Activated T-cell treated with anti-CD3 and anti-CD28 coated beads, Interleukin-2, amount 50 U/mL, for 24 hours (primary cell): ENCODE data around the gene NPR2.

Experiments
- DNase-seq: peaks from one replicate; pipeline ENCODE4 v3.0.0-alpha.2; 2020
- H3K27ac Mint-ChIP-seq: 2 replicates; pipeline ENCODE4 v1.8.0; 2020; ENCODE audit warnings: mild to moderate bottlenecking, mixed read lengths
- H3K27me3 Mint-ChIP-seq: 2 replicates; pipeline ENCODE4 v1.8.0; 2020; ENCODE audit warnings: mixed read lengths
- H3K36me3 Mint-ChIP-seq: 2 replicates; pipeline ENCODE4 v1.8.0; 2020; ENCODE audit warnings: low read depth, mixed read lengths
- H3K4me1 Mint-ChIP-seq: 2 replicates; pipeline ENCODE4 v1.8.0; 2020; ENCODE audit warnings: low read depth, mixed read lengths
- H3K4me3 Mint-ChIP-seq: 2 replicates; pipeline ENCODE4 v1.8.0; 2020; ENCODE audit warnings: mild to moderate bottlenecking, moderate library complexity, mixed read lengths
- H3K9me3 Mint-ChIP-seq: 2 replicates; pipeline ENCODE4 v1.8.0; 2020; ENCODE audit warnings: mixed read lengths

Gene NPR2

DNA sequence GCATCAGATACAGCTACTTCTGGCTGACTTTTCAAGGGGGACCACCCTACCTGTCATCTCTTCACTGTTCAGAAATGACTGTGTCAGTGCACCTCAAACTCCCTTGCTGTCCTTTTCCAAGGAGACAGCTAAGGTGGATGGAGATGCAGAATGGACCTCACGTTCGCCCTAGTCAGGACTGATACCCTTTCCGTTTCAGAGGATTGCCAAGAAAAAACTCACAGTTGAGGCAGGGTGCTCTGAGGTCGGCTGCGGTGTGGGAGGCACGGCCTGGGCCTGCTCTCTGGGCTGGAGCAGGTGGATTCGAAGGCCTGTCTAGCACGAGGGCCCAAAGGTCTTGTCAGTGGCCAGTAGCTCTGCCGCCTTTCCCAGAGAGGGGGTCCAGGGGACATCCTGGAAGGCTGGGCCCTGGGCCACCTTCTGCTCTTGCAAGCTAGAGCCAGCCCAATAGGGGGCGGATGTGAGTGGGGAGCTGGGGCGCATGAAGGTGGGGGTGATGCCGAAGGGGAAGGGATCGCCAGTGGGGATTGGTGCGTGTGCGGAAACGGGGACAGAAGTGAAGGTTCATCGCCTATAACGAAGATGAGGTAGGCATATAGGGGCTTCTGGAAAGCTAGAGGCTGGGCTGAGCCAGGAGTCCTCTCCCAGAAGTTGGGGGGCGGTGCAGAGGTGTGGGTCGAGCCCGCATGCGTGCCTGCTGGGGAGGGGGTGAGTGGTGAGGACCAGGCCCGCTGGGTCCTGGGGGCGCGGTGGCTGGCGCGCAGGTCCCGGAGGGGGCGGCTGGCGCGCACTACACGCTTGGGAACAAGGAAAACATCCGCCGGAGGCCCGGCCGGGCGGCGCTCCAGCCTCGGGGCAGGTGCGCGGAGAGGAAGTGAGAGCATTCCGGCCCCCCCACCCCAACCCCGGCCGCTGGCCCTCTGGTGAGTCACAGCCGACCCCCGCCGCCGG is 34.8 kb upstream of the NPR2 start:
- peak; percentile 86 for DNase-seq
- Mint-ChIP-seq H3K36me3 (peaks cover 59% of the 10 kb centered on the region), H3K4me3 (peak overlapping the region; percentile 97), H3K9me3 (no peaks in the 10 kb centered on the region), H3K27ac (peak overlapping the region; percentile 96), H3K27me3 (no peaks in the 10 kb centered on the region), H3K4me1 (peaks cover 40% of the 10 kb centered on the region)

DNA sequence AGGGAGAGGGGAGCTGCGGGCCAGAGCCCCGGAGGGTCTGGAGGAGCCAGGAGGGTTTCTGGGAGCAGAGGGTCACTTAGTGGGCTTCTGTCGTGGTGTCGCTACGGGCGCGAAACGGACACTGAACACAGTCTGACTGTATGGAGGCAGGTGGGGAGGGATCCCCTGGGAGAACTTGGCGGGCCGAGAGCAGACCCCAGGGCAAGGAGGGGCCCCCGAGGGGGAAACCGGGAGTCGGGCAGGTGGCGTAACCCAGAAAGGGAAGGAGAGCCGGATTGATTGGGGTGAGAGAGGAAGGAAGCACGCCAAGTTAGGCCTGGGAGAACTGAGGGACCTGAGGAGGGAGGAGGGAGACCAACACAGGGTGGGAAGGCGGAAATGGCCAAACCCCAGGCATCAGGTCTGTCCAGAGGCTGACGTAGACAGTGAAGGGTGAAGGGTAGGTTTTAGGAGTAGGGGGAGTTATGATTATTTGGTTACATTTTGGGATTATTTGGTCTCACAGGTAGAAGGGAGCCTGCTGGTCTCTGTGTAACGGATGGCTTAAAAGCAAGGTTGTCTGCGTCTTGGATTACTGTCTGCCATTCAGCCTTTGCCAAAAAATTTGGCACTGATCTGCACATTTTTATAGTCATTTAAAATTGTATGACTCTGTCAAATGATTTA is 34.0 kb upstream of the NPR2 start:
- peaks cover 54% of the 10 kb centered on the region for H3K36me3 Mint-ChIP-seq
- peaks cover 46% of the 10 kb centered on the region for H3K4me1 Mint-ChIP-seq
- peak overlapping the region; percentile 97 for H3K4me3 Mint-ChIP-seq
- peak; percentile 72 for DNase-seq
- H3K9me3 Mint-ChIP-seq, result no peaks in the 10 kb centered on the region
- peak overlapping the region; percentile 96 for H3K27ac Mint-ChIP-seq
- H3K27me3 Mint-ChIP-seq, result no peaks in the 10 kb centered on the region

DNA sequence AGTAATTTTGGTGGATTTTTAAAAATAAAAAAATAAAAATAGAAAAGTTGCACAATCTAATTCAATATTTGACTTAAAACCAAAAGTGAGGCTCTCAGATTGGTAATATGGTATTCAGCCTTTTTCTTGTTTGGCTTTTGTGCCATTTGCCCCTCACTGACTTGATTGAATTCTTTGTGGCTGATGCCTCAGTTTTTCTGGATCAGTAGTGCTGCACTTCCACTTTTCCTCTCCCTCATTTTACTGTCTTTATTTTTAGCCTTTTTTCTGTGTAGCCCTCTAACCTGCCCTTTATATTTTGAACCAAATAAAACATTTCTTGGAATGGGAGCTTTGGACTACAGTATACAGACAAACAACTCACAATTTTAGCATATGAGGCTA is 33.5 kb upstream of the NPR2 start:
- Mint-ChIP-seq H3K4me1 (peaks cover 47% of the 10 kb centered on the region), H3K4me3 (peak overlapping the region; percentile 97), H3K27me3 (no peaks in the 10 kb centered on the region), H3K27ac (peak overlapping the region; percentile 58), H3K9me3 (no peaks in the 10 kb centered on the region), H3K36me3 (peaks cover 49% of the 10 kb centered on the region)
- DNase-seq, result no peak

DNA sequence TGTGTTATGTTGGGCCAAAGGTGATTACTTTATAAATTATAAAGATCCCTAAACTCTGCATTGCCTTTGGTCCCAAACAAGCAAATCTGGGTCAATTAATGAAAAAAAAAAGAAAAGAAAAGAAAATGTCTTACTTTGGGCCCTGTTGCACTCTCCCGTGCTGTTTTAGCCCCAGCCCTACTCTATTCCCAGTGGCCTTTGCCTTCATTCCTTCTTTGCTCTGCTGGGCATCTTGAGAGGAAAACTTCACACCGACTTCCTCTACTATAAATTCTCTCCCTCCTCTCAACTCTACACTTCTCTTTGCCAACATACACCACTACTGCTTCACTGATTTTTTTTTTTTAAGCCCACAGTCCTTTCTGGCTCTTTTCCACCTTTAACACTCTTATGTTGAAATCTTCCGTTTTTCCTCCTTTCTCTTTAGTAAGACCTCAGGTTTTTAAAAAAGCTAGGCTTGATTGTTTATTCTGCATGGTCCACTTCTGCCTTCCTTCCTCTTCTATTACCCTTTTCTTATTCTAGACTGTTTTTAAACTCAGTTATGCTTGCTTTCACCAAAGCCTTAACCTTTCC is 32.8 kb upstream of the NPR2 start:
- no peak for DNase-seq
- H3K27me3 Mint-ChIP-seq, result no peaks in the 10 kb centered on the region
- peaks cover 44% of the 10 kb centered on the region for H3K36me3 Mint-ChIP-seq
- no peak overlapping the region for H3K27ac Mint-ChIP-seq
- H3K9me3 Mint-ChIP-seq, result no peaks in the 10 kb centered on the region
- H3K4me1 Mint-ChIP-seq, result peaks cover 50% of the 10 kb centered on the region
- peak overlapping the region; percentile 97 for H3K4me3 Mint-ChIP-seq

DNA sequence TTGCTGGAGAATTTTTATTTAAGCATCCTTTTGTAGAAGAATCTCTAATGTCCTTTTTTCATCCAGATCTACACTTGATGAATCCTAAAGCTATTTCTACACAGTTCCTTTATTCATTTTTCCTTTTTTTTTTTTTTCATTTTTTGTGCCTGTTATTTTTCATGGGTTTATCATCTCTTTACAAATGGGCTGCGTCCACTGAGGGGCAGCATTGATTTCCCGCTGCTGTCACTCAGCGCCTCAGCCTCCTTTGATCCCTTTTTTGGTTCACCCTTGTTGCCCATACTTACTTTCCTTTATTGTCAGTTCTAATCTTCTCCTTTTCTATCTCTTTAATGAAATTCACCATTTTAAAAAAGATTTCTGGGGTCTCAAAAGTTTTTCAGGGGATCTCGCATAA is 31.6 kb upstream of the NPR2 start:
- Mint-ChIP-seq H3K36me3 (peaks cover 37% of the 10 kb centered on the region), H3K9me3 (no peaks in the 10 kb centered on the region), H3K4me1 (peaks cover 51% of the 10 kb centered on the region), H3K27ac (no peak overlapping the region), H3K27me3 (no peaks in the 10 kb centered on the region), H3K4me3 (no peak overlapping the region)
- DNase-seq, result no peak

DNA sequence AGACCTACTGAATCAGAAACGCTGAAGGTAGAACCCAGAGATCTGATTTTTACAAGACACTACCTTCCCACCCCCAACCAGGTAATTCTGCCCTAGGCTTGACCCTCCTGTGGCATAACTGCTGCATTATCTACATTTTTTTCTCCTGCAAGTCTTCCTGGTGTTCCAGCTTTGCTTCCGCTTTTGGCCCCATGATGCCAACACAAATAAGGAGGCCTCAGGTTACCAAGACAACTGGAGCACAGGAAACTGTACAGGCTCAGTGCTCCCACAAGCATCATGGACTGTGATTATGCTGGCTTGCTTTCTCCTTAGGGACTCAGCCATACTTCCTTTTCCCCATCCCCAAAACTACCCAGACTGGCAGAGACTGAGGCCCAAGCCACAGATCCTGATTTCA is 30.7 kb upstream of the NPR2 start:
- H3K36me3 Mint-ChIP-seq, result peaks cover 34% of the 10 kb centered on the region
- no peak for DNase-seq
- peaks cover 54% of the 10 kb centered on the region for H3K4me1 Mint-ChIP-seq
- H3K27ac Mint-ChIP-seq, result no peak overlapping the region
- H3K4me3 Mint-ChIP-seq, result no peak overlapping the region
- H3K27me3 Mint-ChIP-seq, result no peaks in the 10 kb centered on the region
- no peaks in the 10 kb centered on the region for H3K9me3 Mint-ChIP-seq

DNA sequence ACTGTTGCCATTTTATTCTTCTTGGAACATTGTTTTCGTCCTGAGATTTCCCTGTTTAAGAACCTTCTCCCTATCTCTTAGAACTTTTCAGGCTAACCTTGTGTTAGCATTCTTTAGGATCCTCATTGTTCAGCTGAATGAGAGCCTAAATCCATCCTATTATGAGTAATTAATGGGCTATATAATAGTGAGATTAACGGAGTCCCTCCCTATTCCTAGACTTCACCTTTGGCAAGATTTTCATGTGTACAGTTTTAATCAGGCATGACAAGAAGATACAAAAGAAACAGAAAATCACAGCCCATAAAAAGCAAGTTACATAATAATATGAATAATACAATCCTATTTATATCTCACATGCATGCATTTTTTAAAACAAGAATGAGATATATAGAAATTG is 28.2 kb upstream of the NPR2 start:
- H3K27me3 Mint-ChIP-seq, result no peaks in the 10 kb centered on the region
- no peak overlapping the region for H3K4me3 Mint-ChIP-seq
- no peaks in the 10 kb centered on the region for H3K9me3 Mint-ChIP-seq
- H3K27ac Mint-ChIP-seq, result no peak overlapping the region
- H3K4me1 Mint-ChIP-seq, result peaks cover 49% of the 10 kb centered on the region
- DNase-seq, result no peak
- H3K36me3 Mint-ChIP-seq, result peaks cover 24% of the 10 kb centered on the region

DNA sequence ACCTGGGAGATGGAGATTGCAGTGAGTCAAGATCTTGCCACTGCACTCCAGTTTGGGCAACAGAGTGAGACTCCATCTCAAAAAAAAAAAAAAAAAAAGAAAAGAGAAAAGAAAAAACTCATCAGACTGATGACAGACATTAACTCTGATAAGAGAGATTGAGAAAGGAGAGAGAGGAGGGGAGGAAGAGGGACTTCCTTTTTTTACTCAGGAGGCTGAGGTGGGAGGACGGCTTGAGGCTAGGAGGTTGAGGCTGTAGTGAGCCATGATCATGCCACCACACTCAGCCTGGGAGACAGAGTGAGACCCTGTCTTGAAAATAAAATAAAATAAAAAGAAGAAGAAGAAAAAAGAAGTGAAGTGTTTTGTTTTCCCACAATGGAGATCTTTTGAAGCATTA is 27.6 kb upstream of the NPR2 start:
- no peak overlapping the region for H3K4me3 Mint-ChIP-seq

DNA sequence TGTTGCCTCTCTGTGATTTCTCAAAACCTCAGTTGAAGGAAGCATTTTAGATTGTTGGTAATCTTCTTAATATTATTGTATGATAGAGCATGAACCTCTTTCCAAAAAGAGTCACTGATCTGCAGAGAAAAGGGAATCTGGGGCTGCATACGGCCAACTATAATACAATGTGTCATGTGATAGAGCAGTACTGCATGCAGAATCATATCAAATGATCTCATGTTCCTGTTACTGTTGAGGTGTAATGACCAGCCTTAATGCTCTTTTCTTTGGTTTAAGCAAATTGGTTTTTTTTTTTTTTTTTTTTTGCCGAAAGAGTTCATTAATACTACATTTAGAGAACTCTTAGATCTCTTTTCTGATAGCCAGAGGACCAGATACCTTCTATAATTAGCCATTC is 24.4 kb upstream of the NPR2 start:
- Mint-ChIP-seq H3K36me3 (peaks cover 2% of the 10 kb centered on the region), H3K4me3 (no peak overlapping the region), H3K27ac (no peak overlapping the region), H3K9me3 (no peaks in the 10 kb centered on the region), H3K4me1 (peaks cover 25% of the 10 kb centered on the region), H3K27me3 (no peaks in the 10 kb centered on the region)
- no peak for DNase-seq

More for the DNA sequence above, 27.6 kb upstream of the NPR2 start:
- no peak for DNase-seq
- Mint-ChIP-seq H3K27me3 (no peaks in the 10 kb centered on the region), H3K9me3 (no peaks in the 10 kb centered on the region), H3K4me1 (peaks cover 45% of the 10 kb centered on the region), H3K27ac (no peak overlapping the region), H3K36me3 (peaks cover 24% of the 10 kb centered on the region)

DNA sequence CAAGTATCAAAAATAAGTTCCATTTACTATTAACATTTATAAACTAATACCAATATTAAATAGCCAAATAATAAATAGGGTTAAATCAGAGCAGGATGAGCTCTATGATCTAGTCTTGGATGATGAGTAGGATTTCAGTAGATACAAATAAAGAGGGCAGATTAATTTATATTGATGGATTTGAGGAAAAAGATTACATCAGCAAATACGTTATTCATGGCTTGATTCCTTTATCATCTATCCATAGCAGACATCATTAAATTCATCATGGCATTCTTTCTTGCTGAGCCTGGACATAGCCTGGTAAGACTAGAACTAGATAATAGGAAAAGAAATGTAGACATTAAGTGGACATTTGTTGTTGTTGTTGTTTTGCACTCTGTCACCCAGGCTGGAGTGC is 23.9 kb upstream of the NPR2 start:
- H3K4me1 Mint-ChIP-seq, result peaks cover 21% of the 10 kb centered on the region
- no peaks in the 10 kb centered on the region for H3K27me3 Mint-ChIP-seq
- H3K27ac Mint-ChIP-seq, result no peak overlapping the region
- H3K4me3 Mint-ChIP-seq, result no peak overlapping the region
- no peak for DNase-seq
- H3K36me3 Mint-ChIP-seq, result peaks cover 2% of the 10 kb centered on the region
- no peaks in the 10 kb centered on the region for H3K9me3 Mint-ChIP-seq

DNA sequence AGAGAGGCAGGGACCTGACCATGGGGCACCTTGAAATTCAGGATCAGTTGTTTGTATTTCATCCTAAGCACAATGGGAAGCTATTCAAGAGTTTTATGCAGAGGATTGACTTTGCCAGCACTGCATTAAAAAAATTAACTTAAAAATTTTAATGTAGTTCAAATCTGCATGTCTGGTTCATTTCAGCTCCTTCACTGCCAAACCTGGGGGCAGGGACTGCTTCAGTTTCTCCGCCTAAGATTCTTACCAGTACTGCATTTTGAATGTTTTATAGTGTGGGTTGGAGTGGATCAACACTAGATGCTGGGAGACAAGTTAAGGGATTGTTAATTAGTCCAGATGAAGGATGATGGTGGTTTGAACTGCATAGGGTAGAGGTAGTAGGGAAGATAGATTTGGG is 21.6 kb upstream of the NPR2 start:
- no peak overlapping the region for H3K4me3 Mint-ChIP-seq
- H3K9me3 Mint-ChIP-seq, result no peaks in the 10 kb centered on the region
- peaks cover 16% of the 10 kb centered on the region for H3K4me1 Mint-ChIP-seq
- H3K36me3 Mint-ChIP-seq, result peaks cover 8% of the 10 kb centered on the region
- no peak for DNase-seq
- H3K27me3 Mint-ChIP-seq, result no peaks in the 10 kb centered on the region
- H3K27ac Mint-ChIP-seq, result no peak overlapping the region

DNA sequence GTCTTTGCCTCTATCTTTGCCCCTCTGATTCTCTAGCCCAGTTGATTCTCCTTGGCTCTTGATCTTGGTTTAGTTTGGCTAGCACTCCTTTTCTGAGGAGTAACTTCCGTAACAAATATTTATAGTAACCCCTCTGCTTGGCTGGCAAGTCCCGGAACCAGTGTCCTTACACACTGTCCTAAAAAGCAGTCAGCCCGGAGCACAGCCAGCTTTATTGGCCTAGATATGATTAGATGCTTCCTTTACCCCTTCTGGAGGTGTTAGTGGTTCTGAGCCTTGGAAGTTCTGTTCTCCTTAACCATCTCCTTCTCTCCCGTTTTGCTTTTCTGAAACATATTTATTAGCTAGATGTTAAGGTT is 20.3 kb upstream of the NPR2 start:
- H3K4me3 Mint-ChIP-seq, result no peak overlapping the region
- peaks cover 12% of the 10 kb centered on the region for H3K36me3 Mint-ChIP-seq
- no peak for DNase-seq
- H3K9me3 Mint-ChIP-seq, result no peaks in the 10 kb centered on the region
- no peak overlapping the region for H3K27ac Mint-ChIP-seq
- H3K4me1 Mint-ChIP-seq, result peaks cover 17% of the 10 kb centered on the region
- no peaks in the 10 kb centered on the region for H3K27me3 Mint-ChIP-seq

DNA sequence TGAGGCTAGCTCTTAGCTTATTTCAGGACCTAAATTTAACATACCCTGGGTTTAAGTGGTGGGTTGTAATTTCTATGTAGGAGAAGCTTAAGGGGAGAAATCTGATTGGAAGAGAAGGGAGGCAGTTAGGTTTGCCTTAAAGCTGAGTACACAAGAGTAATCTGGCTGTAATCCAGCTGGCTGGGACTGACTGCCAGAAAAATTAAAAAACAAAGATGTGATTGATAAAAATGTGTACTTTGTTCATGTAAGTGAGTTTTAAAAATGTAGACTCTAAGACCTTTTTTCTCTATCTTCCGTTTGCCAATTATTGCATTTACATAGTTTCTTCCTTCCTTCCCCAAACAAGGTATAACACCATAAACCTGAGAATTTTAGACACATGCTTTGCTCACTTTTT is 19.9 kb upstream of the NPR2 start:
- H3K27ac Mint-ChIP-seq, result no peak overlapping the region
- no peaks in the 10 kb centered on the region for H3K27me3 Mint-ChIP-seq
- no peak for DNase-seq
- H3K36me3 Mint-ChIP-seq, result peaks cover 14% of the 10 kb centered on the region
- peaks cover 12% of the 10 kb centered on the region for H3K4me1 Mint-ChIP-seq
- no peaks in the 10 kb centered on the region for H3K9me3 Mint-ChIP-seq
- no peak overlapping the region for H3K4me3 Mint-ChIP-seq

DNA sequence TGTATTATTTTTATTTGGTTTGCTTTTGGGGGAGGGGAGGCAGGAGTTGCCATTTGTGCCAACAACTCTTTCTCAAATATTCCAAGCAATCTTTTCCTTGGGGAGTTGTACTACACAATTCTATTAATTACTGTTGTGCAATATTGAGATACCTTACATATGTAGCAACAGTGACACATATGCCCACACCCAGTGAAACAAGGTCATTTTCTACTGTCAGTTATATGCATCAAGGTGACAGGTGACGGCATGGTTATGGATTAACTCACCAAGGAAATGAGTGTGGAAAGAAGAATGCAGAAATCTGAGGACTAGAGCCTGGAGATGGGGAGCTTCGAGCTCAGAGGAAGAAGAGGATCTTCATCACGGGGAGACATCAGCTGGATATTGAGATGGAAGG is 19.4 kb upstream of the NPR2 start:
- peaks cover 10% of the 10 kb centered on the region for H3K4me1 Mint-ChIP-seq
- H3K27me3 Mint-ChIP-seq, result no peaks in the 10 kb centered on the region
- H3K27ac Mint-ChIP-seq, result no peak overlapping the region
- DNase-seq, result no peak
- H3K9me3 Mint-ChIP-seq, result no peaks in the 10 kb centered on the region
- peaks cover 14% of the 10 kb centered on the region for H3K36me3 Mint-ChIP-seq
- no peak overlapping the region for H3K4me3 Mint-ChIP-seq
